HG02571 (cell line): Measurements from ENCODE around the gene MRC2.
"Not testable (repeated sequence)": the region's sequence is repeated elsewhere in the genome, so short reads cannot be mapped to it uniquely, and the experiment has no call there.

Experiments used
- ATAC-seq: cut with Tn5 transposase; IDR thresholded peaks from one replicate; pipeline ENCODE4 v1.9.1; 2021; ENCODE audit warnings: mild to moderate bottlenecking, moderate library complexity; ENCODE audit not compliant: unreplicated experiment

MRC2 gene

GRCh38 chr17:62696256-62696655, 68.8 kb downstream of the MRC2 start:
- ATAC-seq: no peak

DNA sequence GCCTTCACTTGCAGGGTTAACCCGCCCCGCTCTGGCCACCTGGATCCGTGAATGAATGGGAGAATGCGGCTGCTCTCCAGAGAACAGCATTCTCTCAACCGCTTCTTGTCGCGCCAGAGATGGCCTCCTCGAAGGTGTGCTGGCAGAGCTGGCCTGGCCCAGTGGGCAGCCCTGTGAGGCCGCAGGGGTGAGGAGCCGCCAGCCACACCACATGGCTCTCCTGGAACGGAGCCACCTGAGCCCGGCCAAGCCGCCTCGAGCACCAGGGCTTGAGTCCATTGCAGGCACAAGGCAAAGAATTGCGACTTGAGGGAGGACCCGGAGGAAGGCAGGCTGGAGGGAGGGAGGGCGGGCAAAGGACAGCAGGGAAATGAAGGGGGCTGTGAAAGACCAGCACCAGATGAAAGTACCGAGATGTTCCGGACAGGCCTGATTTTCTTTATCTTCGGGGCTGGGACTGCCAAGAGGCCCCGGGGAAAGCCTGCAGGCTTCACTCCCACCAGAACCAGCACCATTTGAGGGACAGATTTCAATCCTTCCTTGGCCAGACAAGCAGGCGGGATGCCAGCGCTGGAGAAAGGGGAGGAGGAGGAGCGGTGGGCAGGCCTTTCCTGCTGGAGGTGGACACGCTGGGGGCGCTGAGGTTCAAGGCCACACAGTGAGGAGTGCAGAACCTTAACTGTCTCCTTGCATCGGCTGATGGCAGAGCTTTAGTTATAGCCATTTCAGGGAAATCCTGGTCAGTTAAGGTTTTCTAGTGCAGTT, 69.4 kb downstream of the MRC2 start:
- ATAC-seq: no peak

- not testable (repeated sequence) for ATAC-seq
Observed at GRCh38 chr17:62698459-62698858, 71.0 kb downstream of the MRC2 start.

GRCh38 chr17:62700964-62701705, 73.7 kb downstream of the MRC2 start:
- no peak for ATAC-seq

GRCh38 chr17:62701706-62702085, 74.2 kb downstream of the MRC2 start:
- ATAC-seq: no peak

DNA sequence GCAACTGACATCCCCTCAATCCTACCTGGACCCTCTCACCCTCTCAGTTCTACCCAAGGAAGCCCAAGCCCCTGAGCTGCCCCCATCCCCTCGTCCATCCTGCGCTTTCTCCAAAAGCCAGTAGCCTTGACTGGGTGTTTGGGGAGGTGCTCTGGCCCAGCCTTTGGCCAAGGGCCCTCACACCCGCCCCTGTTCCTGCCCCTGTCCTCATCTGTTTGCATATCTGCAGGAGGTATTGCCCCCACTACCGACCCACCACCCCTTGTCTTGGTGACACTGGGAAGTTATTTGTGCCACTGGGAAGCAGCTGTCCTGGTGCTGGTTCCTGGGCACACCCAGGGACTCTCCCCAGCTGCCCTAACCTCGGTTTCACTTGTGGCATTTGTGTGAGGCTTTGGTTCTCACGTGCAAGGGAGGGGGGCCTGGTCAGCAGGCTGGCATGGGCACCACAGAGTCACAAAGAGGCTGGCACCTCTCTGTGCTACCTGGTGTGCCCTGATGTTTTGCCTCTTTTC, 75.3 kb downstream of the MRC2 start:
- ATAC-seq: no peak

DNA sequence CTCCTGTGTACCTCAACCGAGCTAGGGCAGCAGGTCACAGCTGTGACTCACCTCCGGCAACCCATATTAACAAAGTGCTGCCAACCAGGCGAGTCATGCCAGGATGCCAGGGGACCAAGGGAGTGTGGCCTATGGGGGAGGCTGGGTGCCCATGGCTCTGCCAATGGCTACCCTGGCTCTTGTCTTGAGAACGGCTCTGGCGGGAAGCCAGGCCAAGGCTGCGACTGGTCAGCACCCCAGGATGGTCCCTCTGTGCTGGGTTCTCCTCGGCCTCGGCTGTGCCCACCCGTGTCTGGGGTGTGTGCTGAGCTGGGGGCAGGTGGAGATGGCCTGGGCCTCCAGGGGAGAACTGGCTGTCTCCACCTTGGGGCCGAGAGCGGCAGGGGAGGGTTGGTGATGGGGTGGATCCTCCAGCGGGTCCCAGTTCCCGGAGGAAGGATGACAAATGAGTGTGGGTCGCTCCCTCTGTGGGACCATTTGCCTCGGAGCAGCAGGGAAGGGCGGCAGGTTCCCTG, 75.8 kb downstream of the MRC2 start:
- no peak for ATAC-seq

- ATAC-seq: peak; percentile 85
Observed at GRCh38 chr17:62703776-62704380, 76.4 kb downstream of the MRC2 start.

GRCh38 chr17:62704381-62704971, 77.0 kb downstream of the MRC2 start:
- ATAC-seq: no peak

- no peak for ATAC-seq
Observed at GRCh38 chr17:62705156-62705777, 77.8 kb downstream of the MRC2 start.

DNA sequence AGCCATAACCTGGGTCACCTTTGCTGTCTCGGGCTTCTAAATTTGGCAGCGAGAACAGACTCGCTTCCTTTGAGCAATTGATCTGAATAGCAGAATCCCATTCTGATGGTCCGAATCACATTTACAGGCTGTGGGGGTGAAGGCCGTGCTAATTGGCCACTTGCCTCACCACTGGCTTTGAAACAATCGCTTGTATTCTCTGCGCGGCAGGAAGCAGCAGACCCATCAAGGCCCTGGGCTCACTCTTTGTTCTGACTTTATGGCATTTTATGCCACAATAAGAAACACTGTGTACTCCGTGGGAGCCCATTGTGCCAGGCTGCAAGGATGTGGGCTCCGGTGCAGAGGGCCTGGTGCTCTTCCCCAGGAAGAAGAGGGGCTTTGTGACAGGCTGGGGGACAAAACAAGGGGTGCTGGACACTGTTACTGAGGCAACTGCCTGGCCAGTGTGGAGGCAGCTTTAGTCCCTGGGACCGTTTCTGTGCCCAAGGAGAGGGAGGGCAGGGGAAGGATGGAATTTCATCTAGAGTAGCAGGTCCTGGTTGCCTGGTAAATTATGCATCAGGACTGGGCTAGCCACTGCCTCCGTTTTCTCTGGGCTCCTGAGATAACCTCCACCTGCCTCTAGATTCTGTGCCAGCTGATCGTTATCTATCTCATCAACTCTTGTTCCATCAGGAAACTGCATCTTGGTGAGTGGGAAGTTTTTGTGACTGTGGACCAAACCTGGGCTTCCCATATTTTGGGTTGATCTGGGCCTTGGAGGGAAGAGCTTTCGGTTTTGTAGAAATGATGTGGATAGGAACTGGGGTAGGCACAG, 78.5 kb downstream of the MRC2 start:
- ATAC-seq: no peak

- ATAC-seq: no peak
Observed at GRCh38 chr17:62706598-62707424, 79.3 kb downstream of the MRC2 start.

DNA sequence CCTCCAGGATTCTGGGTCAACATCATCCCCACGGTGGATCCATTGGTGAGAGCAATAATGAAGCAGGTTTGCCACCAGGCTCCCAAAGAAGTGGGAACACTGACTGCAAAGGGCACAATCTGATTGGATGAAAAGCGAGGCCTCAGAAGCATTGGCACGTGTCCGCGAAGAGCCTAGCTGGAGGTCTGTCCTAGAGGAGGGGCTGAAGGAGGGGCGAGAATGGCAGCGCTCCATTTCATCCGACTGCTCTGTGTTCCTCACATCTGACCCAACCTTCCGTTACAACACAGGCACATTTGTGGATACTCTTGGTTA, 79.9 kb downstream of the MRC2 start:
- ATAC-seq: no peak

- ATAC-seq: no peak
Observed at GRCh38 chr17:62708587-62708986, 81.1 kb downstream of the MRC2 start.

GRCh38 chr17:62712171-62712581, 84.7 kb downstream of the MRC2 start:
- no peak for ATAC-seq

DNA sequence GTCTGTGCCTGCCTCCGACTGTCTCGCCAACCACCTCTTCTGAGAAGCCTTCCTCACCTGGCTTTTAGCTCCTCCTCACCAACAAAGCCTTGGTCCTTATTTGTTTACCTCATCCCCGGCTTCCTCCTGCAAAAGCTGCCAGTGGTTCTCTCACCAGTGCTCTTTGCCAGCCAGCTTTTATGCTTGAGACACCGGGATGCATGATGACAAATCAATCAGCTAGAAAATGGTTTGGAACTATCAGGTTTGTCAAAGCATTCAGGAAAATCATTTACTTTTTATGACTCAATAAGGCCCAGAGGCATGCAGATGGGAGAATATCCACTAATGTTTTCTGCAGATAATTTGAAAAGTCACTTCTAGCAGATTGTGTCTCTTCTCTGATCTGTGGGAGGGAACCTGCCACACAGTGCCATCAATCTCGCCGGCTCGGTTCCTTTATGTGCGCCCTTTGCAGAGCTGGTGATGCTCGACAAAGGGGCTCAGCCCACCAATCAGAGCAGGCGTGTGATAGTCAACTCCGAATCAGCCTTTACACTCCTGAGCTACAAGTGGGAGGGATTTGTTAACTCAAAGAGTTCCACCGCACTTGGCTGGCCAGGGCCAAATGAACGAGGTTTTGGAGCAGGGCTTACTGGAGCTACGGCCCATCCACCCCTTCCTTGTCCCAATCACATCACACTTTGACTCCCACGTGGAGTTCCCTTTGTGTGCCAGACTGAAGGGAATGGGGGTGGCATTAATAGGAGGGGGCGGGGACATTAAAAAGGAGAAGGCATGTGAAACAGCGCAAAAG, 85.8 kb downstream of the MRC2 start:
- no peak for ATAC-seq

DNA sequence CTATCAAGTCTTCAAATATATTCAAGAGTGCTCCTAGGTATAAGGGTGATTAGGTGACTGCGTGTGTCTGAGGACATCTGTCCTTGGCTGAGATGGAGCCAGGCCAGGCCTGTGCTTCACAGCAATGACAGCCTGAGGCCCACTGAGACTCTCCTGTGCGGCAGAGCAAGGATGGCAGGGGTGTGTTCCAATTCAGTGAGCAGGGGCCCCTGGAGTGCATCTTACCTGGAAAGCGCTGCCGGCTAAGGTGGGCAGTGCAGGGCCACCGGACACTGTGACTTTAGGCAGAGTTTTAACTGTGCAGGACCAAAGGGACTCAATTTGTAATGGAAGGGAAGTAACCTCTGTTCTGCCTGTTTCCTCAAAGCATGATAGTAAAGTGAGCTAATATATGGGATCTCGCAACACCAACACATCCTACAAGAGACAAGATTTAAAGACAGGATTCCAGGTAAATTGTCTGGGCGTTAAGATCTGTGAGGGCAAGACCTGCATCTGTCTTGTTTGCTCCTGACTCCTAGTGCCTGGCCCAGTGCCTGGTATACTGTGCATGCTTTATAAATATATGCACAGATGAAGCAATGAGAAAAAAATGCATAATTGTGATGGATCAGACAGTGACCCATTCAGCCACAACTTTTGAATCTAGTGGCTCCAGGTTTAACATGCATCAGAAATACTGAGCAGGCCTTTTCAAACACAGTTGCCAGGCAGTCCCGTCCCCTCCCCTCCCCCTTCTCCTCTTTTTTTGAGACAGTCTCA, 86.7 kb downstream of the MRC2 start:
- no peak for ATAC-seq
